ENCODE results near the gene RBFOX2. TPM values are rescaled to one million over a fixed set of nuclear protein-coding genes. Genes with fewer than 3 reads are reported as not detected.

Gene RBFOX2
- total and polyA plus RNA-seq, 2 of the 8 experiments (the other 6 are each of a cell fraction or from before 2014, with no cell fraction given): 121 to 122 TPM

GRCh38 chr22:35921044-35921443, 107.6 kb downstream of the RBFOX2 start:
- Histone ChIP-seq H4K91ac (replicated peaks; ENCODE audit: insufficient read length, low read length) (no peak overlapping the region), H2AFZ (ENCODE audit: low read length) (no peak overlapping the region), H3K27me3 (replicated peaks in 1 of 4; ENCODE audit: control insufficient read depth in 3 of 4, extremely low read depth in 1 of 4, insufficient read depth in 3 of 4, low read length in 3 of 4) (no peaks in the 10 kb centered on the region), H4K20me1 (replicated peaks in 1 of 2; ENCODE audit: control insufficient read depth in 1 of 2, insufficient read depth in 2 of 2, low read length in 2 of 2) (peaks cover 0 to 7% of the 10 kb centered on the region in 2 experiments), H2BK20ac (ENCODE audit: low read length) (no peak overlapping the region), H4K5ac (ENCODE audit: insufficient read length, low read depth, low read length) (no peak overlapping the region), H2AK5ac (ENCODE audit: low read depth, low read length) (no peak overlapping the region), H3K4me1 (replicated peaks in 1 of 4; ENCODE audit: control insufficient read depth in 3 of 4, insufficient read depth in 4 of 4, low read length in 3 of 4) (peaks cover 0 to 8% (median 2%) of the 10 kb centered on the region in 4 experiments; a peak in 2 of 7 replicates), H3K4ac (replicated peaks; ENCODE audit: insufficient read length, low read depth, low read length) (no peak overlapping the region), H3K23me2 (ENCODE audit: low read depth, low read length) (no peaks in the 10 kb centered on the region), H3K18ac (ENCODE audit: extremely low read depth, low read length) (no peak overlapping the region), H4K8ac (ENCODE audit: extremely low read depth, insufficient read depth, low read length) (no peak overlapping the region), H3K4me2 (ENCODE audit: insufficient read depth in 1 of 2, low read depth in 2 of 2, low read length in 2 of 2) (no peak overlapping the region), H3K4me3 (ENCODE audit: extremely low read depth in 1 of 4, insufficient read depth in 2 of 4, low read depth in 3 of 4, low read length in 4 of 4) (no peak overlapping the region), H3K9ac (replicated peaks in 1 of 4; ENCODE audit: extremely low read depth in 1 of 4, low read depth in 3 of 4, low read length in 3 of 4) (no peak overlapping the region), H3K56ac (replicated peaks; ENCODE audit: insufficient read length, low read depth, low read length) (no peak overlapping the region), H3K79me2 (ENCODE audit: control insufficient read depth in 1 of 2, insufficient read depth in 2 of 2, low read length in 2 of 2) (peaks cover 0 to 69% of the 10 kb centered on the region in 2 experiments; a peak in 3 of 4 replicates), H3K36me3 (ENCODE audit: control insufficient read depth in 2 of 4, insufficient read depth in 4 of 4, low read length in 3 of 4) (no peaks in the 10 kb centered on the region), H3K79me1 (ENCODE audit: low read depth, low read length) (peaks cover 4% of the 10 kb centered on the region; the same call in 1 of the 2 replicates), H3K9me3 (ENCODE audit: insufficient read depth in 2 of 2, low read depth in 1 of 2, low read length in 1 of 2) (no peaks in the 10 kb centered on the region), H2BK15ac (ENCODE audit: low read length) (no peak overlapping the region), H2BK5ac (ENCODE audit: low read depth, low read length) (no peak overlapping the region), H3K27ac (ENCODE audit: low read depth, low read length) (no peak overlapping the region), H2BK12ac (ENCODE audit: low read depth, low read length) (no peak overlapping the region), H3K23ac (ENCODE audit: insufficient read length) (no peak overlapping the region), H2BK120ac (replicated peaks; ENCODE audit: low read depth, low read length) (no peak overlapping the region), H3K14ac (ENCODE audit: insufficient read length) (no peak overlapping the region)
- TF ChIP-seq GABPA (IDR thresholded peaks at IDR 0.05; ENCODE audit: borderline replicate concordance, insufficient read depth, low read length): no peak
- no peak for TF ChIP-seq SAP30 (IDR thresholded peaks at IDR 0.05; ENCODE audit: insufficient read depth, insufficient replicate concordance, low read length)
- TF ChIP-seq SP4 (IDR thresholded peaks at IDR 0.05; ENCODE audit: low read length): no peak
- no peak for TF ChIP-seq EZH2 (IDR thresholded peaks at IDR 0.05; ENCODE audit: low read depth, low read length, severe bottlenecking)
- TF ChIP-seq E2F6 (IDR thresholded peaks at IDR 0.05): no peak
- no peak for TF ChIP-seq RFX5 (IDR thresholded peaks at IDR 0.05; ENCODE audit: borderline replicate concordance, low read depth, low read length)
- no peak for TF ChIP-seq JUND (IDR thresholded peaks at IDR 0.05; ENCODE audit: low read length)
- no peak for TF ChIP-seq BCL11A (IDR thresholded peaks at IDR 0.05; ENCODE audit: low read depth in 2 of 2, low read length in 2 of 2)
- no peak for TF ChIP-seq KDM1A (IDR thresholded peaks at IDR 0.05; ENCODE audit: borderline replicate concordance, low read length)
- no peak for TF ChIP-seq SUZ12 (IDR thresholded peaks at IDR 0.05; ENCODE audit: low read length)
- TF ChIP-seq ATF3 (IDR thresholded peaks at IDR 0.05; ENCODE audit: insufficient read depth, low read depth, low read length): no peak
- DNase-seq (ENCODE audit: low read depth in 1 of 2, low spot score in 2 of 2): no peak
- POLR2A ChIA-PET (ENCODE audit: partially characterized antibody): no interaction called here
- CTCF ChIA-PET (ENCODE audit: partially characterized antibody): interaction anchor here (1.3 to 2.9 kb wide), 4 partner anchors 160 to 290 kb away, joined by 3 to 12 read pairs (median 4); no protein-coding TSS in a partner anchor
- WGBS, 2 experiments (ENCODE audit: extremely low coverage in 1 of 2, insufficient coverage in 1 of 2, insufficient read length in 1 of 2, insufficient replicate concordance in 2 of 2, low coverage in 1 of 2, low lambda C conversion rate in 2 of 2, missing lambda C conversion rate in 1 of 2): 72% methylated on average over 2 of the region's 2 CpGs; no CpG with 5 or more reads in 1 of the 2 experiments
- no peak for FAIRE-seq

All from H1 (cell line).